ENCODE results near the gene PRSS12.

GRCh38 chr4:118356111-118356510 is 3.3 kb upstream of the PRSS12 start:
- TF ChIP-seq CTCF (IDR thresholded peaks at IDR 0.05) (no peak), POLR2A (IDR thresholded peaks at IDR 0.05; ENCODE audit: low read depth) (no peak), POLR2AphosphoS5 (IDR thresholded peaks at IDR 0.05) (no peak), EP300 (IDR thresholded peaks at IDR 0.05) (no peak)

Measured in esophagus muscularis mucosa (tissue), 4 donors.